Measurements from ENCODE around the gene GPC5.

The GPC5 gene

GRCh38 chr13:91554101-91554500 is 155.7 kb downstream of the GPC5 start:
- no peak overlapping the region for H3K4me3 ChIP-seq (ENCODE audit: low read length in 2 of 2)
- no peaks in the 10 kb centered on the region for H3K4me1 ChIP-seq (ENCODE audit: control insufficient read depth in 2 of 2, insufficient read depth in 2 of 2, low read length in 2 of 2)
- H3K27me3 ChIP-seq (ENCODE audit: control insufficient read depth in 2 of 2, insufficient read depth in 2 of 2, low read length in 2 of 2) = no peaks in the 10 kb centered on the region
- no peaks in the 10 kb centered on the region for H3K9me3 ChIP-seq (ENCODE audit: control insufficient read depth in 2 of 2, low read length in 2 of 2)
- no peak overlapping the region for H3K27ac ChIP-seq (ENCODE audit: low read depth in 2 of 2, low read length in 2 of 2)
- H3K9ac ChIP-seq (ENCODE audit: low read depth in 1 of 2, low read length in 2 of 2) = no peak overlapping the region
- no peaks in the 10 kb centered on the region for H3K36me3 ChIP-seq (ENCODE audit: control insufficient read depth in 2 of 2, insufficient read depth in 2 of 2, low read length in 2 of 2)

- Histone ChIP-seq H3K9ac (ENCODE audit: low read depth in 1 of 2, low read length in 2 of 2) (no peak overlapping the region), H3K9me3 (ENCODE audit: control insufficient read depth in 2 of 2, low read length in 2 of 2) (no peaks in the 10 kb centered on the region), H3K27me3 (ENCODE audit: control insufficient read depth in 2 of 2, insufficient read depth in 2 of 2, low read length in 2 of 2) (no peaks in the 10 kb centered on the region), H3K4me3 (ENCODE audit: low read length in 2 of 2) (no peak overlapping the region), H3K36me3 (ENCODE audit: control insufficient read depth in 2 of 2, insufficient read depth in 2 of 2, low read length in 2 of 2) (no peaks in the 10 kb centered on the region), H3K27ac (ENCODE audit: low read depth in 2 of 2, low read length in 2 of 2) (no peak overlapping the region), H3K4me1 (ENCODE audit: control insufficient read depth in 2 of 2, insufficient read depth in 2 of 2, low read length in 2 of 2) (no peaks in the 10 kb centered on the region)
Measured at GRCh38 chr13:91557328-91558090, 159.1 kb downstream of the GPC5 start.

- H3K27ac ChIP-seq (ENCODE audit: low read depth in 2 of 2, low read length in 2 of 2) = no peak overlapping the region
- H3K9me3 ChIP-seq (ENCODE audit: control insufficient read depth in 2 of 2, low read length in 2 of 2) = no peaks in the 10 kb centered on the region
- no peak overlapping the region for H3K9ac ChIP-seq (ENCODE audit: low read depth in 1 of 2, low read length in 2 of 2)
- H3K36me3 ChIP-seq (ENCODE audit: control insufficient read depth in 2 of 2, insufficient read depth in 2 of 2, low read length in 2 of 2) = no peaks in the 10 kb centered on the region
- H3K4me1 ChIP-seq (ENCODE audit: control insufficient read depth in 2 of 2, insufficient read depth in 2 of 2, low read length in 2 of 2) = no peaks in the 10 kb centered on the region
- no peak overlapping the region for H3K4me3 ChIP-seq (ENCODE audit: low read length in 2 of 2)
- H3K27me3 ChIP-seq (ENCODE audit: control insufficient read depth in 2 of 2, insufficient read depth in 2 of 2, low read length in 2 of 2) = no peaks in the 10 kb centered on the region
Measured at GRCh38 chr13:91563799-91564198, 165.4 kb downstream of the GPC5 start.

GRCh38 chr13:91564396-91564795 is 166.0 kb downstream of the GPC5 start:
- H3K27ac ChIP-seq (ENCODE audit: low read depth in 2 of 2, low read length in 2 of 2) = no peak overlapping the region
- H3K9me3 ChIP-seq (ENCODE audit: control insufficient read depth in 2 of 2, low read length in 2 of 2) = no peaks in the 10 kb centered on the region
- no peaks in the 10 kb centered on the region for H3K4me1 ChIP-seq (ENCODE audit: control insufficient read depth in 2 of 2, insufficient read depth in 2 of 2, low read length in 2 of 2)
- H3K9ac ChIP-seq (ENCODE audit: low read depth in 1 of 2, low read length in 2 of 2) = no peak overlapping the region
- no peaks in the 10 kb centered on the region for H3K27me3 ChIP-seq (ENCODE audit: control insufficient read depth in 2 of 2, insufficient read depth in 2 of 2, low read length in 2 of 2)
- H3K4me3 ChIP-seq (ENCODE audit: low read length in 2 of 2) = no peak overlapping the region
- no peaks in the 10 kb centered on the region for H3K36me3 ChIP-seq (ENCODE audit: control insufficient read depth in 2 of 2, insufficient read depth in 2 of 2, low read length in 2 of 2)

GRCh38 chr13:91565296-91565695 is 166.9 kb downstream of the GPC5 start:
- Histone ChIP-seq H3K27ac (ENCODE audit: low read depth in 2 of 2, low read length in 2 of 2) (no peak overlapping the region), H3K4me1 (ENCODE audit: control insufficient read depth in 2 of 2, insufficient read depth in 2 of 2, low read length in 2 of 2) (no peaks in the 10 kb centered on the region)

GRCh38 chr13:91567485-91568207 is 169.2 kb downstream of the GPC5 start:
- no peak overlapping the region for H3K4me3 ChIP-seq (ENCODE audit: low read length in 2 of 2)
- H3K4me1 ChIP-seq (ENCODE audit: control insufficient read depth in 2 of 2, insufficient read depth in 2 of 2, low read length in 2 of 2) = no peaks in the 10 kb centered on the region
- no peak overlapping the region for H3K27ac ChIP-seq (ENCODE audit: low read depth in 2 of 2, low read length in 2 of 2)
- no peaks in the 10 kb centered on the region for H3K9me3 ChIP-seq (ENCODE audit: control insufficient read depth in 2 of 2, low read length in 2 of 2)
- H3K27me3 ChIP-seq (ENCODE audit: control insufficient read depth in 2 of 2, insufficient read depth in 2 of 2, low read length in 2 of 2) = no peaks in the 10 kb centered on the region
- H3K36me3 ChIP-seq (ENCODE audit: control insufficient read depth in 2 of 2, insufficient read depth in 2 of 2, low read length in 2 of 2) = no peaks in the 10 kb centered on the region
- no peak overlapping the region for H3K9ac ChIP-seq (ENCODE audit: low read depth in 1 of 2, low read length in 2 of 2)

More at GRCh38 chr13:91565296-91565695, 166.9 kb downstream of the GPC5 start:
- no peaks in the 10 kb centered on the region for H3K9me3 ChIP-seq (ENCODE audit: control insufficient read depth in 2 of 2, low read length in 2 of 2)
- no peak overlapping the region for H3K9ac ChIP-seq (ENCODE audit: low read depth in 1 of 2, low read length in 2 of 2)
- H3K4me3 ChIP-seq (ENCODE audit: low read length in 2 of 2) = no peak overlapping the region
- H3K27me3 ChIP-seq (ENCODE audit: control insufficient read depth in 2 of 2, insufficient read depth in 2 of 2, low read length in 2 of 2) = no peaks in the 10 kb centered on the region
- H3K36me3 ChIP-seq (ENCODE audit: control insufficient read depth in 2 of 2, insufficient read depth in 2 of 2, low read length in 2 of 2) = no peaks in the 10 kb centered on the region

GRCh38 chr13:91571681-91572080 is 173.3 kb downstream of the GPC5 start:
- H3K27me3 ChIP-seq (ENCODE audit: control insufficient read depth in 2 of 2, insufficient read depth in 2 of 2, low read length in 2 of 2) = no peaks in the 10 kb centered on the region
- no peak overlapping the region for H3K9ac ChIP-seq (ENCODE audit: low read depth in 1 of 2, low read length in 2 of 2)
- H3K4me3 ChIP-seq (ENCODE audit: low read length in 2 of 2) = no peak overlapping the region
- no peaks in the 10 kb centered on the region for H3K9me3 ChIP-seq (ENCODE audit: control insufficient read depth in 2 of 2, low read length in 2 of 2)
- no peaks in the 10 kb centered on the region for H3K4me1 ChIP-seq (ENCODE audit: control insufficient read depth in 2 of 2, insufficient read depth in 2 of 2, low read length in 2 of 2)
- H3K36me3 ChIP-seq (ENCODE audit: control insufficient read depth in 2 of 2, insufficient read depth in 2 of 2, low read length in 2 of 2) = no peaks in the 10 kb centered on the region
- H3K27ac ChIP-seq (ENCODE audit: low read depth in 2 of 2, low read length in 2 of 2) = no peak overlapping the region

GRCh38 chr13:91572439-91572838 is 174.0 kb downstream of the GPC5 start:
- Histone ChIP-seq H3K27me3 (ENCODE audit: control insufficient read depth in 2 of 2, insufficient read depth in 2 of 2, low read length in 2 of 2) (no peaks in the 10 kb centered on the region), H3K36me3 (ENCODE audit: control insufficient read depth in 2 of 2, insufficient read depth in 2 of 2, low read length in 2 of 2) (no peaks in the 10 kb centered on the region), H3K27ac (ENCODE audit: low read depth in 2 of 2, low read length in 2 of 2) (no peak overlapping the region)

GRCh38 chr13:91572944-91573598 is 174.7 kb downstream of the GPC5 start:
- no peak overlapping the region for H3K9ac ChIP-seq (ENCODE audit: low read depth in 1 of 2, low read length in 2 of 2)
- no peaks in the 10 kb centered on the region for H3K27me3 ChIP-seq (ENCODE audit: control insufficient read depth in 2 of 2, insufficient read depth in 2 of 2, low read length in 2 of 2)
- H3K36me3 ChIP-seq (ENCODE audit: control insufficient read depth in 2 of 2, insufficient read depth in 2 of 2, low read length in 2 of 2) = no peaks in the 10 kb centered on the region
- H3K4me3 ChIP-seq (ENCODE audit: low read length in 2 of 2) = no peak overlapping the region
- no peak overlapping the region for H3K27ac ChIP-seq (ENCODE audit: low read depth in 2 of 2, low read length in 2 of 2)
- H3K4me1 ChIP-seq (ENCODE audit: control insufficient read depth in 2 of 2, insufficient read depth in 2 of 2, low read length in 2 of 2) = no peaks in the 10 kb centered on the region
- no peaks in the 10 kb centered on the region for H3K9me3 ChIP-seq (ENCODE audit: control insufficient read depth in 2 of 2, low read length in 2 of 2)

More at GRCh38 chr13:91572439-91572838, 174.0 kb downstream of the GPC5 start:
- no peak overlapping the region for H3K4me3 ChIP-seq (ENCODE audit: low read length in 2 of 2)
- no peaks in the 10 kb centered on the region for H3K9me3 ChIP-seq (ENCODE audit: control insufficient read depth in 2 of 2, low read length in 2 of 2)
- no peak overlapping the region for H3K9ac ChIP-seq (ENCODE audit: low read depth in 1 of 2, low read length in 2 of 2)
- H3K4me1 ChIP-seq (ENCODE audit: control insufficient read depth in 2 of 2, insufficient read depth in 2 of 2, low read length in 2 of 2) = no peaks in the 10 kb centered on the region

GRCh38 chr13:91574766-91575165 is 176.3 kb downstream of the GPC5 start:
- H3K4me3 ChIP-seq (ENCODE audit: low read length in 2 of 2) = no peak overlapping the region
- no peak overlapping the region for H3K9ac ChIP-seq (ENCODE audit: low read depth in 1 of 2, low read length in 2 of 2)
- no peaks in the 10 kb centered on the region for H3K4me1 ChIP-seq (ENCODE audit: control insufficient read depth in 2 of 2, insufficient read depth in 2 of 2, low read length in 2 of 2)
- H3K36me3 ChIP-seq (ENCODE audit: control insufficient read depth in 2 of 2, insufficient read depth in 2 of 2, low read length in 2 of 2) = no peaks in the 10 kb centered on the region
- H3K27ac ChIP-seq (ENCODE audit: low read depth in 2 of 2, low read length in 2 of 2) = no peak overlapping the region
- H3K9me3 ChIP-seq (ENCODE audit: control insufficient read depth in 2 of 2, low read length in 2 of 2) = no peaks in the 10 kb centered on the region
- H3K27me3 ChIP-seq (ENCODE audit: control insufficient read depth in 2 of 2, insufficient read depth in 2 of 2, low read length in 2 of 2) = no peaks in the 10 kb centered on the region
